GM12872 (cell line): Measurements from ENCODE around the gene GRID1.

ENCODE experiments used
- TF ChIP-seq, protein P1 (sequence below): IDR thresholded peaks from 3 replicates; pipeline ENCODE4 v1.5.1; 2011; ENCODE audit warnings: low read depth, mild to moderate bottlenecking, low read length, moderate library complexity; ENCODE audit not compliant: insufficient read depth

The GRID1 gene

GRCh38 chr10:85901599-85901998 lies 465.0 kb downstream of the GRID1 start:
- TF ChIP-seq, protein P1, sequence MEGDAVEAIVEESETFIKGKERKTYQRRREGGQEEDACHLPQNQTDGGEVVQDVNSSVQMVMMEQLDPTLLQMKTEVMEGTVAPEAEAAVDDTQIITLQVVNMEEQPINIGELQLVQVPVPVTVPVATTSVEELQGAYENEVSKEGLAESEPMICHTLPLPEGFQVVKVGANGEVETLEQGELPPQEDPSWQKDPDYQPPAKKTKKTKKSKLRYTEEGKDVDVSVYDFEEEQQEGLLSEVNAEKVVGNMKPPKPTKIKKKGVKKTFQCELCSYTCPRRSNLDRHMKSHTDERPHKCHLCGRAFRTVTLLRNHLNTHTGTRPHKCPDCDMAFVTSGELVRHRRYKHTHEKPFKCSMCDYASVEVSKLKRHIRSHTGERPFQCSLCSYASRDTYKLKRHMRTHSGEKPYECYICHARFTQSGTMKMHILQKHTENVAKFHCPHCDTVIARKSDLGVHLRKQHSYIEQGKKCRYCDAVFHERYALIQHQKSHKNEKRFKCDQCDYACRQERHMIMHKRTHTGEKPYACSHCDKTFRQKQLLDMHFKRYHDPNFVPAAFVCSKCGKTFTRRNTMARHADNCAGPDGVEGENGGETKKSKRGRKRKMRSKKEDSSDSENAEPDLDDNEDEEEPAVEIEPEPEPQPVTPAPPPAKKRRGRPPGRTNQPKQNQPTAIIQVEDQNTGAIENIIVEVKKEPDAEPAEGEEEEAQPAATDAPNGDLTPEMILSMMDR: no peak

GRCh38 chr10:85900487-85900886 lies 466.1 kb downstream of the GRID1 start:
- TF ChIP-seq, protein P1: no peak

DNA sequence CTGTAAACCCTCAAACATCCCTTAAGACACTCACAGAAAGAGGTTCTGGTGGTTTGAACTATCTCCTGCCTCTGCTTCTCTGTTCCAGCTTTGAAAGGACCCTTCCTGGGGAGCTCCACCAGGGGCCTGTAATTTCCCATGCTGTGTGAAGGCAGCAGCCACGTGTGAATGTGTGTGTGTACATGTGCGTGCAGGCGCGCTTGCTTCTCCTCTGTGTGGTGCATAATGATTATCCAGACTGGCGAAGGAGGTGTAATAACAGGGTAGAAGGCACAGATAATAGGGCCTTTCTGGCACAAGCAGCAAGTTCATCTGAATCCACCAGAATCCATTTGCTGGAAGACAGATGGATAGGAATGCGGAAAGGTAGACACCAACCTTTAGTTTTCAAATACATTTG lies 466.5 kb downstream of the GRID1 start:
- TF ChIP-seq, protein P1: no peak

- TF ChIP-seq, protein P1: no peak
Measured at GRCh38 chr10:85891472-85891871, 475.1 kb downstream of the GRID1 start.

GRCh38 chr10:85888559-85888958 lies 478.0 kb downstream of the GRID1 start:
- TF ChIP-seq, protein P1: no peak

- TF ChIP-seq, protein P1: no peak
Measured at GRCh38 chr10:85888004-85888403, 478.6 kb downstream of the GRID1 start.

- TF ChIP-seq, protein P1: no peak
Measured at GRCh38 chr10:85874208-85874607, 492.4 kb downstream of the GRID1 start.

GRCh38 chr10:85873063-85873462 lies 493.5 kb downstream of the GRID1 start:
- TF ChIP-seq, protein P1: no peak
